ENCODE data around the gene GRIA4.

Gene GRIA4

DNA sequence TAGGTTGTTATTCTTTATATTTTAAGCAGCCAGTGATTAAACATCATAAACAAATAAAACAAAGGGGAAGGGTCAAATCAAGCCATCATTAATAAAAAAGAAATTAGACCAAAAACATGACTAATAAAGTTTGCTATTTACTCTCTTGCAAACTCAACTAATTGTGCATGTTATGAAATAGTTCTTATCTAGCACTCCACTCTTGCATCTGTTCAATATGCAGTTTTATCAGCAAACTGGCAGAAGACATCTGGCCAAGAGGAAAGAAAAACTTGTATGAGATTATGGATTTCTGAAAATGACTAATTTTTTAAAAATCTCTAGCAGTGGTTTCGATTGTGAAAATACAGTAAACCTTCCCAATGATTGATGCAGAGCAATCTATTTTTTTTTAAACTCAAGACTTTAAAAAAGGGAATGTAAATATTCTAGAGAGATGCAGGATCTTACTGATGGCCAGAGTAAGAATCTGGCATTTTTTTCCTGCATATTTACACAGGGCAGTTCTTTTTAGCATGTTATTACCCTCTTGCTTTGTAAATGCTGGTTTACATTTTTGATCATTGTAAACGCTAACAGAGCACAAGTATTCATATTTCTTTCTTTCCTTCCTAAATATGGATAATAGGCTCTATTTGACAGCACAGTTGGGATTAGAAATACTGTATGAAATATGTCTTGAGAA, 83.3 kb downstream of the GRIA4 start:
- Histone ChIP-seq H3K4me3 (ENCODE audit: low read length) (no peak overlapping the region), H3K9me3 (ENCODE audit: insufficient read depth, low read depth, low read length) (no peaks in the 10 kb centered on the region), H3K9ac (ENCODE audit: low read depth, low read length) (no peak overlapping the region), H3K36me3 (ENCODE audit: insufficient read depth, low read length) (no peaks in the 10 kb centered on the region), H3K4me1 (ENCODE audit: insufficient read depth, low read length) (peaks cover 4% of the 10 kb centered on the region; the same call in 1 of the 2 replicates), H3K27me3 (ENCODE audit: insufficient read depth, low read length) (no peaks in the 10 kb centered on the region), H3K27ac (ENCODE audit: low read depth, low read length) (no peak overlapping the region)
- 86% methylated on average over 1 of the region's 2 CpGs for WGBS

DNA sequence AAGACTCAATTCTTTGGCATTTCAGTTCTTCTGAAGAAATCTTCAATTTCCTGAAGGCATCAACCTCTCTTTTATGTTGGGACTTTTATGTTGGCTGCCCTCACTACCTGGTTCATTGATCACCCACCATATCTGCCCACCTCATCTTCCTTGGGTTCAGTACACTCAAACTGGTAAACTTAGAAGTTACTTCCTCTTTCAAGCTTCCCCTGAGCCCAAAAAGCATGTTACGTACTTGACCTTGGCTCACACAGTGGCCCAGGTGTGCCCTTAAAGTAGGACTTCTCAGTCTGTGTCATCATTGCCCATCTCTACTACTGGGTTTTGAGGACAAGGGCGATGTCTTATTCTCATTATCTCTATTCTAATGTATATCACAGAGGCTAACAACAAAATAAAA, 86.1 kb downstream of the GRIA4 start:
- no peak overlapping the region for H3K9ac ChIP-seq (ENCODE audit: low read depth, low read length)
- no peaks in the 10 kb centered on the region for H3K9me3 ChIP-seq (ENCODE audit: insufficient read depth, low read depth, low read length)
- peaks cover 4% of the 10 kb centered on the region; the same call in 1 of the 2 replicates for H3K4me1 ChIP-seq (ENCODE audit: insufficient read depth, low read length)
- H3K27me3 ChIP-seq (ENCODE audit: insufficient read depth, low read length): no peaks in the 10 kb centered on the region
- 98% methylated on average over 1 of the region's 2 CpGs for WGBS
- no peak overlapping the region for H3K4me3 ChIP-seq (ENCODE audit: low read length)
- no peaks in the 10 kb centered on the region for H3K36me3 ChIP-seq (ENCODE audit: insufficient read depth, low read length)
- H3K27ac ChIP-seq (ENCODE audit: low read depth, low read length): no peak overlapping the region

DNA sequence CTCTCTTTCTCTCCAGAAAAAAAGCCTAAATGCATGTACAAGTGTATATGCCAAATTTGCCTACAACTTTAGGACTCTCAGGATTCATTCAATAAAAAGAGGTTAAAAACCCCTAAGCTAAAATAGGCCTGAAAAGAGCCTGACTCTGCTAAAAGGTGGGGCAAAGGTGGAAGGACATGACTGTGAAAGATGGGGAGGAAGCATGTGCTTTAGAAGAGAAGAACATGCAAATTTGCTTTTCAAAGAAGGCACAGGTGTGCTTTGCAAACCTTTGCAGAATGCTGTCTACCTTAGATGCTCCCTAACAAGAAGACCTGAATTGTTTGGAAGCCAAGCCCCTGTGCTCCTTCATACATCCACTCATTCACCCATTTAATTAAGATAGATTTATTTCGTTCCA, 87.4 kb downstream of the GRIA4 start:
- H3K4me1 ChIP-seq (ENCODE audit: insufficient read depth, low read length): peaks cover 4% of the 10 kb centered on the region; the same call in 1 of the 2 replicates
- H3K9ac ChIP-seq (ENCODE audit: low read depth, low read length): no peak overlapping the region
- no peaks in the 10 kb centered on the region for H3K36me3 ChIP-seq (ENCODE audit: insufficient read depth, low read length)
- H3K4me3 ChIP-seq (ENCODE audit: low read length): no peak overlapping the region
- H3K27ac ChIP-seq (ENCODE audit: low read depth, low read length): no peak overlapping the region
- no peaks in the 10 kb centered on the region for H3K9me3 ChIP-seq (ENCODE audit: insufficient read depth, low read depth, low read length)
- H3K27me3 ChIP-seq (ENCODE audit: insufficient read depth, low read length): no peaks in the 10 kb centered on the region
- WGBS: 31% methylated on average over 1 of the region's 1 CpG

DNA sequence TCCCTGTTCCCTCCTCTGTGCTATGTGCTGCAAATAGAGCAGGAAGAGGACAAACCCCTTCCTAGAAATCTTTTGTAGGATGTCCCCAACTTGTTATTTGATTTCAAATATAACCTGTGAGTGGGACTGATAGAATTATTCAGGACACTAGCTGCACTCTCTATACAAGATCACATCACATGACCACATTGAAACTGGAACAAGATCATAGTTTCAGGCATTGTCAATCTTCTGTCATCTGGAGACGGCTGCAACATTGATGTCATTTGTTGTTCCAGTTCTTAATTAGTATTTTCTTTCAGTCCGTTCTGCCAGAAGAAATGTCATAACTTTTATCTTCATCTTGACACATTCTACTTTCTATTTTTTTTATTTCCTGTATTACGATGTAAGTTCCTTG, 89.3 kb downstream of the GRIA4 start:
- no peaks in the 10 kb centered on the region for H3K9me3 ChIP-seq (ENCODE audit: insufficient read depth, low read depth, low read length)
- WGBS: 92% methylated on average over 2 of the region's 3 CpGs

DNA sequence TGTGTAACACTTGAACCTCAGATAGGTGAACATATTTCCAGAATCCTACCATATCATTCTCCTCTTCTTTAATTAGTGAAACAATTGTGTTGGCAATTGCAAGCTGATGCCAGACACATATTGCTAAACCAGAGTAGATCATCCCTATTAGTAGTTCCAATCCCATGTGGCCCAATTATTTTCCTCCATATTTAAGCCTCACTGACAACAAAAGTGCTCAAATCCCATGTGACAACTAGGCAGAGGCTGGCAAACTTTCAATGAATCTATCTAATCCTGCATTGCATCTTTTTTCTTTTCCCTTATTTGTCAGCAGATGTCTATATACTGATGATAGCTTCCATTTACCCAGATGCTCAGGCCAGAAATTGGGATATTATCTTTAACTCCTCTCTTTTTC, 90.4 kb downstream of the GRIA4 start:
- Histone ChIP-seq H3K4me3 (ENCODE audit: low read length) (no peak overlapping the region), H3K4me1 (ENCODE audit: insufficient read depth, low read length) (peaks cover 4% of the 10 kb centered on the region; the same call in 1 of the 2 replicates), H3K27ac (ENCODE audit: low read depth, low read length) (no peak overlapping the region), H3K9ac (ENCODE audit: low read depth, low read length) (no peak overlapping the region), H3K9me3 (ENCODE audit: insufficient read depth, low read depth, low read length) (no peaks in the 10 kb centered on the region), H3K27me3 (ENCODE audit: insufficient read depth, low read length) (no peaks in the 10 kb centered on the region), H3K36me3 (ENCODE audit: insufficient read depth, low read length) (no peaks in the 10 kb centered on the region)

More for the DNA sequence above, 89.3 kb downstream of the GRIA4 start:
- no peak overlapping the region for H3K27ac ChIP-seq (ENCODE audit: low read depth, low read length)
- no peak overlapping the region for H3K4me3 ChIP-seq (ENCODE audit: low read length)
- peaks cover 4% of the 10 kb centered on the region; the same call in 1 of the 2 replicates for H3K4me1 ChIP-seq (ENCODE audit: insufficient read depth, low read length)
- H3K9ac ChIP-seq (ENCODE audit: low read depth, low read length): no peak overlapping the region
- H3K36me3 ChIP-seq (ENCODE audit: insufficient read depth, low read length): no peaks in the 10 kb centered on the region
- H3K27me3 ChIP-seq (ENCODE audit: insufficient read depth, low read length): no peaks in the 10 kb centered on the region

DNA sequence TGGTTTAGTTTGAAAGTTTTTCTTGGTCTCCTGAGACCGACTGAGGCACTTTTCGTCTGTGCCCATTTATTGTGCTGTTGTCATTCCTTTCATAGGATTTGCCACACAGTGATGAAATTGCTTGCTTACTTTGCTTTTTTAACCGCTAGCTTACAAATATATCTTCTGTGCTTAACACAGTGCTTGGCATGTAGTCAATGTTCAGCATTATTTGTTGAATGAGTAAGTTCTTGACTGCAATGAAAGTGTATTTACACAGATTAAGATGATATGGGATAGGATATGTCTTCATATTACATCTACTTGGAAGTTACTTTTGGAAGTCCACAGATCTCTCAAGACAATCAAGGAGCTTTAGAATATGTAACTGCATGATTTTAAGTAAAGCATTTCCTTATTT, 91.2 kb downstream of the GRIA4 start:
- 98% methylated on average over 3 of the region's 3 CpGs for WGBS
- peaks cover 4% of the 10 kb centered on the region; the same call in 1 of the 2 replicates for H3K4me1 ChIP-seq (ENCODE audit: insufficient read depth, low read length)
- no peaks in the 10 kb centered on the region for H3K9me3 ChIP-seq (ENCODE audit: insufficient read depth, low read depth, low read length)
- no peak overlapping the region for H3K27ac ChIP-seq (ENCODE audit: low read depth, low read length)
- H3K4me3 ChIP-seq (ENCODE audit: low read length): no peak overlapping the region
- no peak overlapping the region for H3K9ac ChIP-seq (ENCODE audit: low read depth, low read length)
- no peaks in the 10 kb centered on the region for H3K27me3 ChIP-seq (ENCODE audit: insufficient read depth, low read length)
- no peaks in the 10 kb centered on the region for H3K36me3 ChIP-seq (ENCODE audit: insufficient read depth, low read length)

DNA sequence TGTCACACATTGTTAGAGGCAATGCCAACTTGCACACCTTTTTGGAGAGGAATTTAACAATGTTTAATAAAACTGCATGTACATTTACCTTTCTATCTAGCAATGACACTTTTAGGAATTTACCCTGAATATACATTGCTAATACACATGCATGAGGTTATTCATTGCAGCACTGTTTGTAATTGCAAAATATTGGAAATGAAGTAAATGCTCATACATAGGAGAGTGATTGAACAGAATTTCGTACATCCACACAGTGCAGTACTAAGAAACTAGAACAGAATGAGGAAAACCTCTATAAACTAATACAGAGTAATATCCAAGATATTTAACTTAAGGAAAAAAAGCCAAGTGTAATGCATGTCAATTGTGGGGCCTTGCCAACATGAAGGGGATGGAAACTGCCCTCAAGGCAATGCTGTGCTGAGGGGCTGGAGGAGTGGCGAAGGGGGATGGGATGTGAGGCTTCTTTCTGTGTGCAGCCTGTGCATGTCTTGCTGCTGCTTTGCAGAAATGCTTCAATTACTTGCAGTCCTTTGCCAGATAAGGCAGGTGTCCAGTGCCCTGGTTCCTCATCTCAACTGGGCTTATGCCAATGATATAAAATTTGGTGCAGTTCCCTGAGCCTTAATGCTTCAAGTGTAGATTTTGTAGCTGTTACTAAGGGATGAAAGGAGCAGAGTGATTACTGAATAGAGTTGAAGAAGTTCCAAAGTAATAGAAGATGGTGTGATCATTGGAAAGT, 96.1 kb downstream of the GRIA4 start:
- Histone ChIP-seq H3K4me1 (ENCODE audit: insufficient read depth, low read length) (no peaks in the 10 kb centered on the region), H3K4me3 (ENCODE audit: low read length) (no peak overlapping the region), H3K27ac (ENCODE audit: low read depth, low read length) (no peak overlapping the region), H3K9ac (ENCODE audit: low read depth, low read length) (no peak overlapping the region), H3K27me3 (ENCODE audit: insufficient read depth, low read length) (no peaks in the 10 kb centered on the region), H3K36me3 (ENCODE audit: insufficient read depth, low read length) (no peaks in the 10 kb centered on the region), H3K9me3 (ENCODE audit: insufficient read depth, low read depth, low read length) (no peaks in the 10 kb centered on the region)
- WGBS: 100% methylated on average over 1 of the region's 2 CpGs

DNA sequence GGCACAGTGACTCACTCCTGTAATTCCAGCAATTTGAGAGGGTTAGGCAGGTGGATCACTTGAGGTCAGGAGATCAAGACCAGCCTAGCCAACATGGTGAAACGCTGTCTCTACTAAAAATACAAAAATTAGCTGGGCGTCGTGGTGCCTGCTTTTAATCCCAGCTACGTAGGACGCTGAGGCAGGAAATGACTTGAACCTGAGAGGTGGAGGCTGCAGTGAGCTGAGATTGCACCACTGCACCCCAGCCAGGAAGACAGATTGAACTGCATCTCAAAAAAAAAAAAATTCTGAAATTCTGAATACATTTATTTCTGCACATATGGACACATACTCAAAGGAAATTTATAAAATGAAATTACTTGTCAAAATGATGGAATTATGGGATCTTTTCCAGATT, 103.2 kb downstream of the GRIA4 start:
- Histone ChIP-seq H3K4me3 (ENCODE audit: low read length) (no peak overlapping the region), H3K9me3 (ENCODE audit: insufficient read depth, low read depth, low read length) (no peaks in the 10 kb centered on the region), H3K4me1 (ENCODE audit: insufficient read depth, low read length) (no peaks in the 10 kb centered on the region), H3K36me3 (ENCODE audit: insufficient read depth, low read length) (no peaks in the 10 kb centered on the region), H3K9ac (ENCODE audit: low read depth, low read length) (no peak overlapping the region), H3K27ac (ENCODE audit: low read depth, low read length) (no peak overlapping the region), H3K27me3 (ENCODE audit: insufficient read depth, low read length) (no peaks in the 10 kb centered on the region)
- WGBS: 86% methylated on average over 5 of the region's 5 CpGs

DNA sequence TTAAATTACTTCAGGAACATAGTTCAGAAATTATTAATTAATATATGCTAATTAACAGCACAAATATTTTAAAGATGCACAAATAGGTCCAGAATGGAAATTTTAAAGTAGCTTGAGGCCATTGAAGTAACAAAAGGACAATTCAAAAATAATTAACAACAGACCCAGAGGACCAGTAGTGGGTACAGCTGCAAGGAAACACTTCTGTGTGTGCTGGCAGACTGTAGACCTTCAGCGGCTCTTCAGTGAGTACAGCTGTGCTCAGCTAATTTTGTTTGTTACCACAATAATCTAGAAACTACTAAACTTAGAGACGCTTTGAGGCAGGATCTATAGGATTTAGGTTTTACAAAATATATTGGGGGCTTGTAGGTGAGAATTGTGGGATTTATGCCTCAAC, 103.8 kb downstream of the GRIA4 start:
- Histone ChIP-seq H3K27ac (ENCODE audit: low read depth, low read length) (no peak overlapping the region), H3K9me3 (ENCODE audit: insufficient read depth, low read depth, low read length) (no peaks in the 10 kb centered on the region), H3K27me3 (ENCODE audit: insufficient read depth, low read length) (no peaks in the 10 kb centered on the region), H3K4me3 (ENCODE audit: low read length) (no peak overlapping the region), H3K9ac (ENCODE audit: low read depth, low read length) (no peak overlapping the region), H3K4me1 (ENCODE audit: insufficient read depth, low read length) (no peaks in the 10 kb centered on the region), H3K36me3 (ENCODE audit: insufficient read depth, low read length) (no peaks in the 10 kb centered on the region)
- 100% methylated on average over 1 of the region's 2 CpGs for WGBS

DNA sequence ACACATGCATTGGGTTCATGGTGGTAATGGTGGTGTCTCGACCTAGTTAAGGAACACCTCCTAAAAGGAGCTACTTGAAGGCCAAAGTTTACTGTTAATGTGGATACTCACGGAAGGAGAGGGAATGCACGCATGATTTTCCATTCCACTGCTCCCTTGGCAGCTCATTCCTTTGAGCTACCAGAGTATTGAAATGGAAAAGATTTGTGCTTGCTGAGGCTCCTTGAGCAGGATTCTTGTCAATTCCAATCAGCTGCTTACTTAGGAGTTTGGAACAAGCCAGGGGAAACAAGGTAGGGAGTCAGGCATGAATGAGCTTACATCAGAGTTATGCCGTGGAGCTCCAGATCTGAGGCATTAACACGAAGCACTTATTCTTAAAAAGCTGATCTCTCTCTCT, 108.8 kb downstream of the GRIA4 start:
- Histone ChIP-seq H3K4me3 (ENCODE audit: low read length) (no peak overlapping the region), H3K36me3 (ENCODE audit: insufficient read depth, low read length) (no peaks in the 10 kb centered on the region), H3K9ac (ENCODE audit: low read depth, low read length) (no peak overlapping the region), H3K9me3 (ENCODE audit: insufficient read depth, low read depth, low read length) (no peaks in the 10 kb centered on the region), H3K4me1 (ENCODE audit: insufficient read depth, low read length) (peaks cover 11% of the 10 kb centered on the region), H3K27ac (ENCODE audit: low read depth, low read length) (no peak overlapping the region), H3K27me3 (ENCODE audit: insufficient read depth, low read length) (no peaks in the 10 kb centered on the region)
- WGBS: 83% methylated on average over 5 of the region's 5 CpGs

DNA sequence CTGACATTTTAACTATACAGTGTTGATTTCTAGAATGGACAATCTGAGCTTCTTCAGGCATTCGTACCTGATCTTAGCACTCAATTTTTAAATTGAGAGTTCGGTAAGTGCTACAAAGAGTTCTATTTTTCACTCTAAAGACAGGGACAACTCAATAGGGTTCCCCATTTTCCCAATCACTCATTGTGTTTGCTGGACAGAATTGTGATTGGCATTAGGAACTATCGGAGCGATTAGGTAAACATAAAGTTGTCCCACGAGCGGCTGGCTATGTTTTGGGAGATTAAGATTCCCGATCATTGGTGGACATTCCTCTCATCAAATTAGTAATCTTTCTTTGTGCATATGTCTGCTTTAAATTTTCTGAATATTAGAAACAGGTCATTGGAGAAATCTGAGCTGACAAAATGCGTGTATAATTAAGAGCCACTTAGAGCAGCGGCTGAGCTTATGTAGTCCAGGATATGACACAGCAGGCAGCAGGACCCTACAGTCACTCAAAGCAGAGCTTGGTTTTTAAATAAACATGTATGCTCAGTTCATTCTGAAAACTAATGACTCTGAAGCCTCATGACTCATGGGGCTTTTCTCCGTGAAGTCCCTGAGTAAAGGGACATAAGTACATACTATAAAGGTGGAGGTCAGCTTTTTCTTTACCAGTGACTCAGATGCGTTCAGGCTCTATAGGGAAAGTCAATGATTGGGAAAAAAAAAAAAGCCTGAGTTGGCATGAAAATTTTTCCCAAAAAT, 109.4 kb downstream of the GRIA4 start:
- no peak overlapping the region for H3K27ac ChIP-seq (ENCODE audit: low read depth, low read length)
- WGBS: 92% methylated on average over 11 of the region's 11 CpGs

More for the DNA sequence above, 109.4 kb downstream of the GRIA4 start:
- H3K9ac ChIP-seq (ENCODE audit: low read depth, low read length): no peak overlapping the region
- H3K27me3 ChIP-seq (ENCODE audit: insufficient read depth, low read length): no peaks in the 10 kb centered on the region
- H3K36me3 ChIP-seq (ENCODE audit: insufficient read depth, low read length): no peaks in the 10 kb centered on the region
- no peak overlapping the region for H3K4me3 ChIP-seq (ENCODE audit: low read length)
- peaks cover 11% of the 10 kb centered on the region for H3K4me1 ChIP-seq (ENCODE audit: insufficient read depth, low read length)
- 0 out of 2 replicates have a peak, but pooled peaks cover under 1% of the 10 kb centered on the region for H3K9me3 ChIP-seq (ENCODE audit: insufficient read depth, low read depth, low read length)

Data from HUES64 (cell line).